Measurements from ENCODE around the gene POMGNT2.

Gene POMGNT2

DNA sequence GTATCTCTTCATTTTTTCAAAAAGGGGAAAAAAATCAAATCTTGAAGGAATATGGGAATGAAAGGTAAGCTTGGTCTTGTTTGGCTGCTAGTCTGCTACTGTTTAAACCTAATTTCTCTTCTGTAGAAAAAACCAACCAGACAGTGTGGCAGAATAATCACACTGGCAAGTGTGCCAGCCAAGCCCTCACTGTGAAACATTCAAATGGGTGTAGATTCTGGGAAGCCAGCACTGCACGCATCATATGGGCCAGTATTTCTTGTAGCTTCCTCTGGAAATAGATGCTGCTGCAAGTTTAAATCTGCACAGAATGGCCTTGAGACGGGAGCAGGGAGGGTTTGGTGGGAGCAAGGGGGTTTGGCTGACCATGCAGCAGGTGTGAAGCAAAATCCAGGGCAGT lies 62.1 kb downstream of the POMGNT2 start:
- DNase-seq (ENCODE audit: low read depth): no peak

GRCh38 chr3:43043071-43043766 lies 62.7 kb downstream of the POMGNT2 start:
- DNase-seq (ENCODE audit: low read depth): no peak

DNA sequence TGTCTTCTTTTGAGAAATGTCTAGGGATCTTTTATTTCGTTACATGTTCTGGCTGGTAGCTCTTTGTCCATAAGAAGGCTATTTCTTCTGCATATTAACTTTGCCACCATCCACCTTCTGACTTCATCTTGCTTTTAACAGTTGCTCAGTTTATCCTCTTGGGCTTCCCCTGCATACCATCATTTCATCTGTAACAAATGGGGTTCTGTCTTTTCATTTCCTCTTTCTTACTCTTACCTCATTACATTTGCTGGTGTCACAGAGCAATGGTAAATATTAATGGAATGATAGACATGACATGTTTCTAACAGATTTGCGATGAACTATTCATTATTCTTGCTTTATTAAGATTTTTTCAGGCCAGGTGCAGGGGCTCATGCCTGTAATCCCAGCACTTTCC lies 64.4 kb downstream of the POMGNT2 start:
- DNase-seq (ENCODE audit: low read depth): no peak

DNA sequence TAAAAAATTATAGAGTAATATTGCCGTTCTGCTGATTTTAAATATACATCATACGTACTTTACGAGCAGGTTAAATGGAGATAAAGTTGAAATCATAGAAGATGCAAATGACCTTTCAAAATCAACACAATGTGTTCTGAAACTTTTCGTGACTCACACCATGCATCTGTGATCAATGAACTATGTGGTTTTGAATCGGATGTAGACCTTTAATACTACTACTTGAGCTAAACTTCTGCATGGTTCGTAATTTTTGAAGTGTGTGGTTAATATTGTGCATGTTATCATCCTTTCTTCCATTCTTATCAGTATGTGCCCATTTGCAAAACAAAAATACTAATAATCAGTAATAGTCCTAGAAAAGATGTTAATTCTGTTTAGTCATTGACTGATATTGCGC lies 67.9 kb downstream of the POMGNT2 start:
- DNase-seq (ENCODE audit: low read depth): no peak

DNA sequence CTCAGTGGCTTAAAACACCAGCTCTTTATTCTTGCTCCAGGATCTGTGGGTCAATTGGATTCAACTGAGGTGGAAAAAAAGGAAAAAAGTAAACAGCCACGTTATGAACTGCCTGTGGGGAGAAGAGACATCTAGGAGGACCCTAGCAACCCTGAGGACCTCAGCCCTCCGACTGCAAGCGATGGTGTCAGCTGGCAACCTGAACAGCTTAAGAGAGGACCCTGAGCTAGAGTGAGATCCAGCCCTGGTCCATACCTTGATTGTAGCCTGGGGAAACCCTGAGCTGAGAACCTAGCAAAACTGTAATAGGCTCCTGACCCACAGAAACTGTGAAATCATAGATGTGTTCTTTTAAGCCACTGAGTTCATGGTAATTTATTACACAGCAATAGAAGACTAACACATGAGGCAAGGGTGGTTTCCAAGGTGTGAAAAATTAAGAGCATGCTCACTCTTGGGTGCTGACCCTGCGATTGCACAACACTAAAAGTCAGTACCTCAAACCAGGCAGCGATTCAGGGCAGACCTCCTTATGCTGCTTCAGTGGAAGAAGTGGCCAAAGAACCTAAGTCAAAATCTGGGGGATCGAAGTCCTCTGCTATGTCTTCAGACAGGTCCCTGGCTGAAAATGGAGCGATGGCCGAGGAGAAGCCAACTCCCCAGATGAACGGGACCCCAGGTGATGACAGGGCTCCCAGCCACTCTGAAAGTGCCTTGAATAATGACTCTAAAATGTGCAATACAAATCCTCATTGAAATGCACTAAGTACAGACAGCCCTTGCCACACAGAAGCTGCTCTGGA lies 69.1 kb downstream of the POMGNT2 start:
- DNase-seq (ENCODE audit: low read depth): no peak

DNA sequence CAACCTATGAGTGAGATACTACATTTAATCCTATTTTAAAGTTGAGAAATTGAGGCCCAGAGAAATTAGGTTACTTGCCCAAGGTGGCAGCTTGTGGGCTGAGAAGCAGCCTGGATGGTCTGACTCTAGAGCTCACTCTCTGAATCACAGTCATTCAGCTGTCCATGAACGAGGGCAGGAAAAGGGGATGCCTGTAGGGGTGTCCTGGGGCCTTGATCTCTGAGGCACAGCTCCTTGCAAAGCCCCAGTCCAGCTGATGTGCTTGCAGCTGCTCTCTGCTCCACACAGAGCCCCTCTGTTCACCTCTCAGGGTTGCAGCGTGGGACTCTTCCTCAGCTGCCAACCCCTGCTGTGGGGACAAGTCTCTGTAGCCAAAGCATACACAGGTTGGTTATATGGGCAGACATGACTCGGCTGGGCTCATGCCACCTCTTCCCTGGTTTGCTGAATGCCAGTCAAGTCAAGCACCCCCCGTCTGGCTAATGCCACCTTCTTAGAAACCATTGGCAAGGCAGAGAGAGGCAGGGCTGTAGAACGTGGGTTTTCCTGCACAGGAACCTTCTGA lies 70.0 kb downstream of the POMGNT2 start:
- no peak for DNase-seq (ENCODE audit: low read depth)

DNA sequence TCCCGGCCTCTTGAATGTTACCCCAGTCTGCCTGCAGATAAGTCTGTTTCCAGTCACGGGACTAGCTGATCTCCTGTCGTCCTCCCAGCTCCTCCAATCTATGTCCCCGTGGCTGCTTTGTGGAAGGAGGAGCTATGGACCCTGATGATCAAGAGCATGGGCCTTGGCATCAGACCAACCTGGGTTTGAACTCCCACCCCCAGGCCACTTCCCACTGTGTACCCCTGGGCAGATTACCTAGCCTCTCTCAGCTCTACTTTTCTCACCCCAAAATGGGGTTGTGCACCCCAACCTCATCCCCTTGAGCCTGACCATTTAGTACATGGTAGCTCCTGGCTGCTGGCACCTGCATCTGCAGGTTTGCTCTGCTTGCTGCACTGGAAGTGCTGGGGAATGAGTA lies 71.0 kb downstream of the POMGNT2 start:
- no peak for DNase-seq (ENCODE audit: low read depth)

DNA sequence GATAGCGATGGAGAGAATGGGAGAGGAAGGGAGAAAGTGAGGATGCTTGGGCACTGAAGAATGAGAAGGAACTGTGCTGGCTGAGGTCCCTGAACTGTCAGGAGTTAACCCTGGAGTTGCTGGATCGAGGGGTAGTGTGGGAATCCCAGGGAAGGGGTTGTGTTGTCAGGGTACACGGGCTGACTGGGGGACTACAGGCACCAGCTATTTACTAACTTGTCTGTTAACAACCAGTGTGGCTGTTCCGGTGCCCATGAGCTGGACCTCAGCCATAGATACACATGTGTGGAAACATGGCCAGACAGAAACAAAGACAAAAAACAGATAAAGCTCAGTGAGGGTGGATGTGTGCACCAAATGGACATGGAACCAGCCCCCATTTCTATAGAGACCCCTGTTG lies 71.7 kb downstream of the POMGNT2 start:
- no peak for DNase-seq (ENCODE audit: low read depth)

- no peak for DNase-seq (ENCODE audit: low read depth)
These were observed 72.9 kb downstream of the POMGNT2 start for GRCh38 chr3:43032646-43033628.

DNA sequence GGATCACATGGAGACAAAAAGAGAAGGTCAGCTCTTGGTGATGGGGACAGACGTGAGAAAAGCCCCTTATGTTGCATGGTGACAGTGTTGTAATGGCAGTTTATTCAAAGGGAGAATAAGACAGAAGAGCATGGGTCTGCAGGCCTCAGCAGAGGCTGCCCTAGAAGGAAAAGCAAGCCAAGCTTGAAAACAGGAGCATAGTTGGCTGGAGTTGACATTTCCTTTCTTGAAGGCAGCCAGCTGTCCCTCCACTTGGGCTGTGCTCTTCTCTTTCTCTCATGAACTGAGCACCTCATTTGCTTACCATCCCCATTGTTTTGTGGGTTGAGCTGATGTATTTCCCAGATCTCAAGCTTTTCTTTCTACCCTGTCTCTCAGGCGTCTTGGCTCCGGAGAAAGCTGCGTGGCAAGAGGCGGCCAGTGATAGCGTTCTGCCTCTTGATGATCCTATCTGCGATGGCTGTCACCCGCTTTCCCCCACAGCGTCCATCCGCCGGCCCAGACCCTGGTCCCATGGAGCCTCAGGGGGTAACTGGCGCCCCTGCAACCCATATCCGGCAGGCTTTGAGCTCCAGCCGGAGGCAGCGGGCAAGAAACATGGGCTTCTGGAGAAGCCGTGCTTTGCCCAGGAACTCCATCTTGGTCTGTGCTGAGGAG lies 73.9 kb downstream of the POMGNT2 start:
- no peak for DNase-seq (ENCODE audit: low read depth)

DNA sequence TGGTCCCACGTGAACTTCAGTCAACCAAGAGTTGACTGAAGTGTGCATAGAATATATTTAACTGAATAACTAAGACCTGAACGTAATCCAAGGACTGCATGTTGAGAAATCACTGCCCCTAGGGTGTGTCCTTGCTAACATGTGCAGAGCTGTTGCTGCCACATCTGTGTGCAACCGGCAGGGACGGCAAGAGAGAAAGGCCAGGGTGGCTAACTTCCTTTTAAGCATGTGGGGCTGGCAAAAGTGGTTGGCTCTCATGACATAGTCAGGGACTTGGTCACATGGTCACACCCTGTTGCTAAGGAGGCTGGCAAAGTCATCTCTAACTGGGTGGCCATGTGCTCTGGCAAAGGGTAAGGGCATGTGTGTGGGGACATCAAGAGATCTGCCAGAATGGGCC lies 74.4 kb downstream of the POMGNT2 start:
- DNase-seq (ENCODE audit: low read depth): no peak

- no peak for DNase-seq (ENCODE audit: low read depth)
These were observed 75.5 kb downstream of the POMGNT2 start for GRCh38 chr3:43030162-43030935.
